HG02642 (cell line): ENCODE results near the gene C11orf52.

Experiments
- ATAC-seq: cut with Tn5 transposase; IDR thresholded peaks from one replicate; pipeline ENCODE4 v1.9.1; 2021; ENCODE audit warnings: mild to moderate bottlenecking; ENCODE audit not compliant: unreplicated experiment, poor library complexity

Gene C11orf52

GRCh38 chr11:111935317-111936039, 16.8 kb downstream of the C11orf52 start:
- ATAC-seq = no peak

- no peak for ATAC-seq
Measured at GRCh38 chr11:111936040-111936540, 17.4 kb downstream of the C11orf52 start.

- no peak for ATAC-seq
Measured at GRCh38 chr11:111937461-111937769, 18.7 kb downstream of the C11orf52 start.

- no peak for ATAC-seq
Measured at GRCh38 chr11:111937844-111938243, 19.1 kb downstream of the C11orf52 start.

GRCh38 chr11:111938687-111939160, 20.0 kb downstream of the C11orf52 start:
- peak; percentile 84 for ATAC-seq

GRCh38 chr11:111939836-111940604, 21.3 kb downstream of the C11orf52 start:
- no peak for ATAC-seq

- no peak for ATAC-seq
Measured at GRCh38 chr11:111941963-111942362, 23.2 kb downstream of the C11orf52 start.

- ATAC-seq = no peak
Measured at GRCh38 chr11:111942829-111943228, 24.1 kb downstream of the C11orf52 start.

- no peak for ATAC-seq
Measured at GRCh38 chr11:111944139-111944538, 25.4 kb downstream of the C11orf52 start.

- no peak for ATAC-seq
Measured at GRCh38 chr11:111944651-111945051, 25.9 kb downstream of the C11orf52 start.

GRCh38 chr11:111945198-111945597, 26.5 kb downstream of the C11orf52 start:
- ATAC-seq = no peak

- ATAC-seq = no peak
Measured at GRCh38 chr11:111946499-111946898, 27.8 kb downstream of the C11orf52 start.

GRCh38 chr11:111947143-111947542, 28.4 kb downstream of the C11orf52 start:
- ATAC-seq = no peak

- no peak for ATAC-seq
Measured at GRCh38 chr11:111949519-111950426, 31.1 kb downstream of the C11orf52 start.

- no peak for ATAC-seq
Measured at GRCh38 chr11:111951565-111951964, 32.9 kb downstream of the C11orf52 start.

GRCh38 chr11:111954154-111954553, 35.4 kb downstream of the C11orf52 start:
- no peak for ATAC-seq

- ATAC-seq = no peak
Measured at GRCh38 chr11:111957663-111958444, 39.1 kb downstream of the C11orf52 start.

GRCh38 chr11:111960916-111961315, 42.2 kb downstream of the C11orf52 start:
- ATAC-seq = no peak

- ATAC-seq = no peak
Measured at GRCh38 chr11:111961389-111962300, 42.9 kb downstream of the C11orf52 start.
